IMR-90 (cell line): Measurements from ENCODE around the gene VAT1L.

Experiments
- NFE2L2 ChIP-seq: fragments of 150-350 bp; IDR thresholded peaks from 2 replicates; pipeline ENCODE4 v1.6.1; 2016; ENCODE audit warnings: low read depth, mild to moderate bottlenecking, low read length
- POLR2A ChIP-seq: IDR thresholded peaks from 2 replicates; pipeline ENCODE4 v1.6.1; 2012; ENCODE audit warnings: mild to moderate bottlenecking, low read depth, low read length
- RFX5 ChIP-seq: IDR thresholded peaks from 2 replicates; pipeline ENCODE4 v1.8.0; 2012; ENCODE audit warnings: low read depth, mild to moderate bottlenecking, low read length, moderate library complexity
- TF ChIP-seq, protein P1 (sequence below): conservative IDR thresholded peaks from 2 replicates; pipeline ENCODE4 v1.5.1; 2012; ENCODE audit warnings: mild to moderate bottlenecking, low read depth, low read length, improper control_type of control experiment

DNA sequence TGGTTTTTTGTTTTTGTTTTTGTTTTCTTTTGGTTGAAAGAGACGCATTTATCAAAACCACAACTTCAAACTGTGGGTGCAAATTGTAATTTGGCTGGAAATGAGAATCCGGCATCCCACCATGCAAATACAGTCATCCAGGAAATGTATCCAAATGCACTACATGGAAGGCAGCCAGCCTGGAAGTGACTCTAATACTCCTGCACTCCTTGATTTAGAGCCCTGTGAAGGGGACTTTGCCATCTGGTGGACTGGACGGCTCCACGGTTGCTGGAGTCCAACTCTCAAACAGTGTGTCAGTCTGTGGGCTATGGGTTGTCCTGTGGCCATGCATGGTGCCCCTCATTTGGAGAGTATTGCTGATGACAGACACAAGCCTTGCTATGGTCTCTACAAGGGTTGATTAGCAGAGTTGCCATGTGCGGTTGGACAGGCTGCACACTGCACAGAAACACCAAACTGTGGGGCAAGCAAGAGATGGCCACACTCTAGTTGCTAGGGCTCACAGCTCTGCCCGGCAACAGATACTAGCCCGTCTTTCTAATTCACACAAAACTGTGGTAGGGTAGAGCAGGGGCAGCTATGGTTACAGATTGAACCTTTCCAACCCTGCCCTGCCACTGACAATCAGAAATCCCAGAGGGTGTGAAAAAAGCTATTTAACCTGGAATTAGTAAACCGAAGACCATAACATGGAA lies 62.4 kb downstream of the VAT1L start:
- TF ChIP-seq, protein P1, sequence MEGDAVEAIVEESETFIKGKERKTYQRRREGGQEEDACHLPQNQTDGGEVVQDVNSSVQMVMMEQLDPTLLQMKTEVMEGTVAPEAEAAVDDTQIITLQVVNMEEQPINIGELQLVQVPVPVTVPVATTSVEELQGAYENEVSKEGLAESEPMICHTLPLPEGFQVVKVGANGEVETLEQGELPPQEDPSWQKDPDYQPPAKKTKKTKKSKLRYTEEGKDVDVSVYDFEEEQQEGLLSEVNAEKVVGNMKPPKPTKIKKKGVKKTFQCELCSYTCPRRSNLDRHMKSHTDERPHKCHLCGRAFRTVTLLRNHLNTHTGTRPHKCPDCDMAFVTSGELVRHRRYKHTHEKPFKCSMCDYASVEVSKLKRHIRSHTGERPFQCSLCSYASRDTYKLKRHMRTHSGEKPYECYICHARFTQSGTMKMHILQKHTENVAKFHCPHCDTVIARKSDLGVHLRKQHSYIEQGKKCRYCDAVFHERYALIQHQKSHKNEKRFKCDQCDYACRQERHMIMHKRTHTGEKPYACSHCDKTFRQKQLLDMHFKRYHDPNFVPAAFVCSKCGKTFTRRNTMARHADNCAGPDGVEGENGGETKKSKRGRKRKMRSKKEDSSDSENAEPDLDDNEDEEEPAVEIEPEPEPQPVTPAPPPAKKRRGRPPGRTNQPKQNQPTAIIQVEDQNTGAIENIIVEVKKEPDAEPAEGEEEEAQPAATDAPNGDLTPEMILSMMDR = no peak
- TF ChIP-seq POLR2A = no peak
- TF ChIP-seq NFE2L2 = no peak
- peak; percentile 57; the same call in 1 of the 2 replicates for TF ChIP-seq RFX5
